SU-DHL-6 (cell line): ENCODE measurements around the gene PHACTR1.

Experiments used
- H2AFZ ChIP-seq: fragments of 200-600 bp; sonication (generic); 2 replicates; pipeline ENCODE4 v1.6.1; 2014; ENCODE audit warnings: low read depth, mild to moderate bottlenecking, moderate library complexity, mixed read lengths, antibody characterized with exemption, low read length; ENCODE audit not compliant: severe bottlenecking
- H3F3A ChIP-seq: fragments of 200-600 bp; shearing (Covaris generic); 2 replicates; pipeline ENCODE4 v1.6.0; 2016; ENCODE audit warnings: antibody characterized with exemption, mild to moderate bottlenecking; ENCODE audit not compliant: insufficient read depth
- H3K27ac ChIP-seq: fragments of 200-600 bp; sonication (generic); 2 replicates; pipeline ENCODE4 v1.5.1; 2016; ENCODE audit warnings: low read depth, mild to moderate bottlenecking, low read length, moderate library complexity, mixed read lengths
- H3K27me3 ChIP-seq: fragments of 200-600 bp; sonication (generic), shearing (Covaris generic); 2 replicates; pipeline ENCODE4 v1.6.0; 2014; ENCODE audit warnings: mild to moderate bottlenecking, low read length
- H3K36me3 ChIP-seq: fragments of 200-600 bp; sonication (generic); 2 replicates; pipeline ENCODE4 v1.6.1; 2014; ENCODE audit warnings: mild to moderate bottlenecking, low read length, mixed read lengths
- H3K4me2 ChIP-seq: fragments of 300-600, 200-600 bp; shearing (Covaris generic), sonication (generic); 2 replicates; pipeline ENCODE4 v1.6.0; 2014; ENCODE audit warnings: low read length, low read depth, mild to moderate bottlenecking; ENCODE audit not compliant: poor library complexity, severe bottlenecking
- H3K4me3 ChIP-seq: fragments of 200-600 bp; sonication (generic); 2 replicates; pipeline ENCODE4 v1.5.1; 2014; ENCODE audit warnings: antibody characterized with exemption, low read length, mild to moderate bottlenecking, mixed read lengths; ENCODE audit not compliant: insufficient read depth, poor library complexity, severe bottlenecking
- H3K79me2 ChIP-seq: fragments of 200-600 bp; sonication (generic); 2 replicates; pipeline ENCODE4 v1.6.1; 2014; ENCODE audit warnings: mild to moderate bottlenecking, low read length, moderate library complexity; ENCODE audit not compliant: insufficient read depth
- H3K9ac ChIP-seq: fragments of 200-600 bp; sonication (generic); 2 replicates; pipeline ENCODE4 v1.7.0; 2014; ENCODE audit warnings: mild to moderate bottlenecking, low read length
- H3K9me2 ChIP-seq: fragments of 200-600 bp; sonication (generic); replicated peaks from 2 replicates; pipeline ENCODE4 v1.6.1; 2014; ENCODE audit warnings: low read length; ENCODE audit not compliant: insufficient read depth
- H3K9me3 ChIP-seq: fragments of 200-600 bp; sonication (generic); 2 replicates; pipeline ENCODE4 v1.6.1; 2014; ENCODE audit warnings: low read length, mixed read lengths; ENCODE audit not compliant: insufficient read depth
- H4K20me1 ChIP-seq: fragments of 200-600 bp; sonication (generic); 2 replicates; pipeline ENCODE4 v1.6.1; 2014; ENCODE audit warnings: low read depth, mild to moderate bottlenecking, antibody characterized with exemption, low read length, moderate library complexity, mixed read lengths
- CTCF ChIP-seq: fragments of 200-600 bp; sonication (generic); IDR thresholded peaks from one replicate; pipeline ENCODE4 v1.5.1; 2017; ENCODE audit warnings: antibody characterized with exemption, mild to moderate bottlenecking, low read length, moderate library complexity; ENCODE audit not compliant: insufficient read depth, poor library complexity, severe bottlenecking
- EZH2phosphoT487 ChIP-seq: fragments of 200-600 bp; sonication (generic), shearing (Covaris generic); conservative IDR thresholded peaks from 2 replicates; pipeline ENCODE4 v1.6.1; 2018; ENCODE audit warnings: mild to moderate bottlenecking, antibody characterized with exemption, low read length, moderate library complexity, mixed read lengths

PHACTR1 gene

GRCh38 chr6:13278991-13279390 lies 562.4 kb downstream of the PHACTR1 start:
- no peaks in the 10 kb centered on the region; the same call in 1 of the 2 replicates for H3K79me2 ChIP-seq
- H3K9me3 ChIP-seq = no peaks in the 10 kb centered on the region
- no peaks in the 10 kb centered on the region for H3K27me3 ChIP-seq
- no peak overlapping the region for H3K9ac ChIP-seq
- H3K27ac ChIP-seq = no peak overlapping the region
- peaks cover 8% of the 10 kb centered on the region; the same call in 1 of the 2 replicates for H3F3A ChIP-seq
- TF ChIP-seq CTCF = no peak
- TF ChIP-seq EZH2phosphoT487 = no peak
- no peaks in the 10 kb centered on the region for H4K20me1 ChIP-seq
- no peak overlapping the region for H3K4me3 ChIP-seq
- H3K9me2 ChIP-seq = no peaks in the 10 kb centered on the region
- H3K36me3 ChIP-seq = no peaks in the 10 kb centered on the region
- H2AFZ ChIP-seq = no peak overlapping the region
- H3K4me2 ChIP-seq = no peak overlapping the region

GRCh38 chr6:13280254-13280653 lies 563.7 kb downstream of the PHACTR1 start:
- Histone ChIP-seq H3K9me3 (no peaks in the 10 kb centered on the region), H3K79me2 (no peaks in the 10 kb centered on the region), H3K9ac (no peak overlapping the region), H3K4me2 (no peak overlapping the region), H3K27ac (no peak overlapping the region), H3K4me3 (no peak overlapping the region), H2AFZ (no peak overlapping the region), H3F3A (no peaks in the 10 kb centered on the region), H3K27me3 (no peaks in the 10 kb centered on the region), H3K9me2 (no peaks in the 10 kb centered on the region), H4K20me1 (no peaks in the 10 kb centered on the region), H3K36me3 (no peaks in the 10 kb centered on the region)
- TF ChIP-seq EZH2phosphoT487 (no peak), CTCF (no peak)

- Histone ChIP-seq H3F3A (no peaks in the 10 kb centered on the region), H4K20me1 (no peaks in the 10 kb centered on the region), H3K27ac (no peak overlapping the region), H3K36me3 (peaks cover 4% of the 10 kb centered on the region; the same call in 1 of the 2 replicates), H3K27me3 (no peaks in the 10 kb centered on the region), H2AFZ (no peak overlapping the region), H3K4me2 (no peak overlapping the region), H3K79me2 (no peaks in the 10 kb centered on the region), H3K9me2 (no peaks in the 10 kb centered on the region), H3K9ac (no peak overlapping the region), H3K9me3 (no peaks in the 10 kb centered on the region), H3K4me3 (no peak overlapping the region)
- TF ChIP-seq CTCF (no peak), EZH2phosphoT487 (no peak)
Observed at GRCh38 chr6:13281686-13282085, 565.1 kb downstream of the PHACTR1 start.
